HuH-7 (cell line): Measurements from ENCODE around the gene FATE1.
"Not testable (repeated sequence)": the region's sequence is repeated elsewhere in the genome, so short reads cannot be mapped to it uniquely, and the experiment has no call there.

Experiments
- DNase-seq: peaks from one replicate; pipeline ENCODE4 v3.0.0; 2011; ENCODE audit warnings: low spot score

The FATE1 gene, protein sequence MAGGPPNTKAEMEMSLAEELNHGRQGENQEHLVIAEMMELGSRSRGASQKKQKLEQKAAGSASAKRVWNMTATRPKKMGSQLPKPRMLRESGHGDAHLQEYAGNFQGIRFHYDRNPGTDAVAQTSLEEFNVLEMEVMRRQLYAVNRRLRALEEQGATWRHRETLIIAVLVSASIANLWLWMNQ

GRCh38 chrX:151715752-151716151 is at the start of gene FATE1:
Gene FATE1 (plus strand): TSS chrX:151716035. CDS start chrX:151716120, 85 bp downstream.
- DNase-seq, result no peak

DNA sequence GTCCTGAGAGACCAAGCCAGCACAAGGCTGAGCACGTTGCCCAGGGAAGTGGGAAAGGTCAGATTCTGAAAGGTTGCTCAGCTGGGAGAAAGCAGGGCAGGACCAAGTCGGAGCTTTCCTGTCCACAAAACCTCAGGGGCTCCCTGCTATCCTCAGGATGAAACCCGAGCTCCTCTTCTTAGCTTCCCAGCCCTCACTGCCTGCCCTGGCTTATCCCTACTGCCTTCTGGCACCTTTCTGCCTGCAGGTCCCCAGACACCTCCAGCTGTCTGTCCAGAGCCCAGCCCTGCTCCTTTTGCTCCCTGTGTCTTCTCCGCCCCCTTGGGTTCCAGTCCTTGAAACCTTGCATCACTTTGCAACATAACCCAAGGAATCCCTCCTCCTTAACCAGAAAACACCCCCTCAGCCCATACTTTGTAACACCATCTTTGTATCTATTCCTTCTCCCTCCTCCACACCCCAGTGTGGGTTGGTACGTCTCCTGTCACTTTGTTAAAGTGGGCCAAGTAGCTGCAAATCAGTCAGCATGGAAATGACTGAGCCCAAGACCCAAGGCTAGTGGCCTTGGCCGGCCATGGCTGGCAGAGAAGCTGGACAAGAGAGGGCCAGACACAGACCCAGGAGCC is 40.6 kb upstream of the FATE1 start:
- no peak for DNase-seq

DNA sequence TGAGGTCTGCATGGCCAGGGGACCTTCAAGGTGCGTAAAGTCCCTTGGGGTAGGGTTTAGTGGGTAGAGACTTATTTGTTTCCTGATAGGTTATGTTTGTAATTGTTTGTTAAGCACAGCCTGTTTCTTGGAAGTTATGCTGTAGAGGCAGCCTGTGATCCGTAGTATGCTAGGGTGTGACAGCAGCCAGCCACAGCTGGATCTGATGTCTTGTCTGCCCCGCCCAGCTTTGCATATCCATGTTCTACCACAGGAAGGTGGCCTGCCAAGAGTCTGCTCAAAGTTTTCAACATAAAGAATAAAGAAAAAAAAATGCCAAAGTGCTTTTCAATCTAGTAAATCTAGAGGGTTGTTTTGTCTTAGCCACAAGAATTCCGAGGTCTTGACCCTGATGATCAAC is 39.6 kb upstream of the FATE1 start:
- no peak for DNase-seq

- no peak for DNase-seq
Measured at GRCh38 chrX:151679798-151680402, 35.9 kb upstream of the FATE1 start.

GRCh38 chrX:151680805-151681204 is 35.0 kb upstream of the FATE1 start:
- peak; percentile 38 for DNase-seq

- no peak for DNase-seq
Measured at GRCh38 chrX:151687635-151688034, 28.2 kb upstream of the FATE1 start.

DNA sequence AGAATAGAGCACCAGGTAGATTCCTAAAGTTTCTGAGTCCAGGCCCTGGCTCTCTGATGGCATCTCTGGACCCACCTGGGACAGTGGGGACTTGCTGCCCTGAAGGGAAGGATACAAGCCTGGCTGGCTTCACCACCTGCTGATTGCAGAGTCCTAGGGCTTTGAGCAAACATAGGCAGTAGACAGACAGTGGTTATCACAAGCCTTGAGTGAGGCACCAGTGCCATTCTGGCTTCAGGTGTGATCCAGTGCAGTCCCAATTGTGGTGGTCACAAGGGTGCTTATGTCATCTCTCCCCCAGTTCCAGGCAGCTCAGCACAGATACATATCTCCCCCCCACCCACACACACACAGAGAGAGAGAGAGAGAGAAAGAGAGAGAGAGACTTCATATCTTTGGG is 27.1 kb upstream of the FATE1 start:
- DNase-seq, result no peak

DNA sequence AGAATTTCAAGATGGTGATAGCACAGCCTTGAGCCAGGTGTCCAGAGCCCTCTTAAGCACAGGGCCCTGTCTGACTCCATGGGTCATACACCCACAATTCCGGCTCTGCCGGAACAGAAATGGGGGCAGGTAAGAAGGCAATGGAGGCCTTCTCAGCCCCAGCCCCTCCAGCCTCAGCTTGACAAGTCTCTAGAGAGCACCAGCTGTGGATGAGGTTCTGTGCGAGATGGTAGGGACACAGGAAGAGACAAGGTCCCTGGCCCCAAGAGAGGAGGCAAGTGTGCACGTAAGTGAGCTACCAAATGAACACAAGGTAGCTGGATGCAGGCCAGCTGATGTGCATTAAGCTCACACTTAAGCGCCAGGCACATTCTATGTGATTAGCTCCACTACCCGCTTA is 23.0 kb upstream of the FATE1 start:
- DNase-seq, result no peak

- no peak for DNase-seq
Measured at GRCh38 chrX:151694121-151694520, 21.7 kb upstream of the FATE1 start.

- no peak for DNase-seq
Measured at GRCh38 chrX:151694661-151695582, 20.9 kb upstream of the FATE1 start, which contains the start of gene PRRG3. Gene PRRG3 (plus strand): TSS chrX:151695458. CDS start chrX:151698815, 3,357 bp downstream.

DNA sequence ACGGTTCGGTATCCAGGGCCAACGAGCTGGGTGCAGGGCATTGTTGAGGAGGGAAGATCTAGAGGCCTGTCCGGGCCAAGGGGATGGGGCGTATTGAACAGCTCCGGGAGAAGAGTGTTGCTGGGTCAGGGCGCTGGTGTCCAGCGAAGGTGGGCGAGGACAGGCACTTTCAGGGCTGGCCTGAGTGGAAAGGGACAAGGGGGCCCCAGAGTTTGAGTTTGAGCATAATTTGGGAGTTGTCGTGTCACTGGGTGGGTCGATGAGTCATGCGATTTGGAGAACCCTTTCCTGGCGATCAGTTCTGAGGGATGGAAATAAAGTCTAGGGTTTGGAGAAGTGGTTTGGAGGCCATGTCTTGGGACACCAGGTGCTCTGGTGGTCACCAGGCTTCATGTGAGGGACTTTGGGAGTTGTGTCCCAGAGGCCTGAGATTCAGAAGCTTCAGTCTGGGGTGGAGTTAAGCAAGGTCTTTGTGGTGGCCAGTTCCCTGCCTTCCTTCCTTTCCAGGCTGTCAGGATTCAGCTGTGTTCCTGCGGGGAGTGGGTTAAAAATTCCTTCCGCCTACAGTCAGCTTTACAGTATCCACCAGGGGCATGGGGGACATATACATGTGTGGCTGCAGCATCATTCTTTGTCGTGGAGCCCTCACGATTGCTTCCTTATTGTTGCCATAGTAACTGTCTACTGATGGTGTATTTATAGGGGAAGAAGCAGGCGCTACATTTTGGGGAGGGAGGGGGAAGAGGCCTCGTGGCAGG is 20.1 kb upstream of the FATE1 start:
- DNase-seq, result no peak

DNA sequence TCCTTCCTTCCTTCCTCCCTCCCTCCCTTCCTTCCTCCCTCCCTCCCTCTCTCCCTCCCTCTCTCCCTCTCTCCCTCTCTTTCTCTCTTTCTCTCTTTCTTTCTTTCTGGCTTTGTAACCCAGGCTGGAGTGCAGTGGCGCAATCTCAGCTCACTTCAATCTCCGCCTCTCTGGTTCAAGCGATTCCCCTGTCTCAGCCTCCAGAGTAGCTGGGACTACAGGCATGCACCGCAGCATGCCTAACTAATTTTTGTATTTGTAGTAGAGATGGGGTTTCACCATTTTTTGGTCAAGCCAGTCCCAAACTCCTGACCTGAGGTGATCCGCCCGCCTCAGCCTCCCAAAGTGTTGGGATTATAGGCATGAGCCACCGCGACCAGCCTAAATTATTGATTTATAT is 18.8 kb upstream of the FATE1 start:
- not testable (repeated sequence) for DNase-seq

DNA sequence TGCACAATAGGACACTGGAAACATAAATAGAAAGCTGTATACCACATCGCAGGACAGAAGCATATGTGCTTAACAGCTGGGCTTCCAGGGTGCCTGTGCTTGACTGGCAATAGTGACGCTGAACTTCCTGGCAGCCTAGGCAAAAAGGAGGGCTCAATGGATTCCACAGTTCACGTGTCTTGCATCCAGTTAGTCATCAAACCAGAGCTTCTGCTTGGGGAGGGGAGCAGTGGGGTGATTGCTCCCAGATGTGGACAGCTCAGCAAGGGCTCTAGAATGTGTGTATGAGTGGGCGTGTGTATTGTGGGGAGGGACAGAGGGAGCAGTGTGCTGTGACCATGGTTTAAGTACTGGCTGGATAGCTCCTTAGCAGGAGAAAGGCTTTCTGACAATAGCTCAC is 18.3 kb upstream of the FATE1 start:
- DNase-seq, result no peak

DNA sequence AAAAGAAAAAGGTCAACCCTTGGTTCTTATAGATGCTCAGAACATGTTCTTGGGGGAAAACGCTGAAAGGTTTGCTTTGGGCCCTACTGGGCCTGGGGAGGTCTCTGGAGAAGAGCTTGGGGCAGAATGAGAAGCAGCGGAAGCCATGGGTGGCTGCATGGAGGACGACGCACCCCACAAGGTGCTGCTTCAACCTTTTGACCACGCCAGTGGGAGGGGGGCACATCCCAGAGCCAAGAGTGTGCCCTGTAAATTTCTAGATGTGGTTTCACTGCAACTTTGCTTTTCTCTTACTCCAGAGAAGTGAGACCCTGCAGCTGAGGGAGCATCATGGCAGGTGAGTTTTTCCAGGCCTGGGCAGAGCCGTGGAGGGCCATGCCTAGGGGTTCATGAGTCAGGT is 17.4 kb upstream of the FATE1 start:
- DNase-seq, result no peak

DNA sequence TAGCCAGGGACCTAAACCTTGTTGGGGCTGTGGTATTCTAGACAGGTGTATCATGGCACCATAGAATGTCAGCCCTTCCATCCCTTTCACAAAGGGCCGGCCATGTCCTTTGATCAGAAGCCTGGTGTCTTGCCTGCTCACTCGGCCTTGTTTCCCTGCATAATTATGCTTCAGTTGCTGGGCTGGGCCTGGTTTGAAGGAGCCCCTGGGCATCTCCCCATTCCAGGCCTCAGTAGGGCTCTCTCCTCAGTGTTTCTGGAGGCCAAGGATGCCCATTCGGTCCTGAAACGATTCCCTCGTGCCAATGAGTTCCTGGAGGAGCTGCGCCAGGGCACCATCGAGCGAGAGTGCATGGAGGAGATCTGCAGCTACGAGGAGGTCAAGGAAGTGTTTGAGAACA is 16.1 kb upstream of the FATE1 start:
- no peak for DNase-seq

DNA sequence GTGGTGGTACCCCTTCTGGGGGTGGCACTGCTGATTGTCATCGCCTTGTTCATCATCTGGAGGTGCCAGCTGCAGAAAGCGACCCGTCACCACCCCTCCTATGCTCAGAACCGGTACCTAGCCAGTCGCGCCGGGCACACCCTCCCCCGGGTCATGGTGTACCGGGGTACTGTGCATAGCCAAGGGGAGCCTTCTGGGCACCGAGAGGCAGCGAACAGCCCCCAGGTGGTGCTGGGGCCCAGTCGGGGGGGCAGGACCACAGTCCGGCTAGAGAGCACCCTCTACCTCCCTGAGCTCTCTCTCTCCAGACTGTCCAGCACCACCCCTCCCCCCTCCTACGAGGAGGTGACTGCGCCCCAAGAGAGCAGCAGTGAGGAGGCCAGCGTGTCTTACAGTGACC is 15.3 kb upstream of the FATE1 start:
- no peak for DNase-seq

GRCh38 chrX:151701071-151701470 is 14.8 kb upstream of the FATE1 start:
- no peak for DNase-seq

GRCh38 chrX:151701531-151701930 is 14.3 kb upstream of the FATE1 start:
- DNase-seq, result no peak

DNA sequence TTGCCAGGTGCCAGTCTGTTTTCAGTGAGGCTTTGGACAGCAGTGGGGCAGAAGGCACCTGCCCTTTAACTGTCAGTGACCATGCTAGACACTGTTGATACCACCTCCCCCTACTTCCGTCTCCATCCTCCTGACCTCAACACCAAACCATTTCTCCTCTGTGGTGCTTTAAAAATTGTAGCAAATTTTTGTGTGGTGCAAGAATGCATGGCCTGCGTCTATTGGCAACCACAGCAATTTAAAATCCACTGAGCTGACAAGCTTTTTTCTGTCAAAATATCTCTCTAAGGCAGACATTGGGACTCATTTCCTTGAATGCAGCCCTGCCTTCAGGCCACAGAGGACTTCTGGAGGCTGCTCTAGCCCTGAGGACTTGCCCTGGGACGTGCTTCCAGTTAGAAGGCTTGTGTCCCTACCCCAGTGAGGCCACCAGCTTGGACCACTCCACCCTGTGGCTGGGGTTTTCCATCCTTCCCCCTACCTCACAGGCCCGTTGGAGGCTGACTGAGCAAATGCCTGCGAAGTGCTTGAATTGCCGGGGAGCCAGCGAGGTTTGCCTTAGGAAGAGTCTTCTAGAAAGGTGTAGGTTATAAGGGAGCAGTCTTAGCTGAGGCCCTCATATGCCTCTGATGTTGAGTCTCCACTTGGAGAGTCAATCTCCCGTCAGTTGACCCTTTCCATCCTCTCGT is 13.7 kb upstream of the FATE1 start:
- no peak for DNase-seq

DNA sequence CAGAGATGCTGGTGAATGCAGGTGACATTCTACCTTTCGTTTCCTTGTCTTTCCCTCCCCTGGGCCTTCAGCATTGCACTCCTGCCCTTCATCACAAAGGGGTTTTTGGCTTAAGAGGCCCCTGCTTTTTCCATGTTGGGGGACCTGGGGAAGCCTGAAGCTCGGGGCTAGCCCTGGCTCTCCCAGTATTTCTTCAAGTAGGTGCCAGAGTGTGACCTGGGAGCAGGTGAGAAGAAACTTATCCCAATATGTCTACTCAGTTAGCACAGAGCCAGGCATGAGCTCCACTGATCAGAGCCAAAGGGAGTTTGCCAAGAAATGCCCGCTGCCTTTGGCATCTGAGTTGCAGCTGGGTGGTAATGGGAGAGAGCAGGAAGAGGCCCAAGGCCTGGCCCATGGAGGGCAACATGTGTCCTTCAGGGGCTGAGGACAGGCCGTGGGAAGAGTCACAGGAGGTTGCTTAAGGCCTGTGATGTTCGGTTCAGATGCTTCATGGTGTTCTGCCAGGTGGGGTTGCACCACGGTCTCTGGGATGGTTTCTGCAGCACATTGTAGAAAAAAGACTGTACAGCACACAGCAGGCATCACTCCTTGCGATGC is 13.0 kb upstream of the FATE1 start:
- DNase-seq, result no peak

DNA sequence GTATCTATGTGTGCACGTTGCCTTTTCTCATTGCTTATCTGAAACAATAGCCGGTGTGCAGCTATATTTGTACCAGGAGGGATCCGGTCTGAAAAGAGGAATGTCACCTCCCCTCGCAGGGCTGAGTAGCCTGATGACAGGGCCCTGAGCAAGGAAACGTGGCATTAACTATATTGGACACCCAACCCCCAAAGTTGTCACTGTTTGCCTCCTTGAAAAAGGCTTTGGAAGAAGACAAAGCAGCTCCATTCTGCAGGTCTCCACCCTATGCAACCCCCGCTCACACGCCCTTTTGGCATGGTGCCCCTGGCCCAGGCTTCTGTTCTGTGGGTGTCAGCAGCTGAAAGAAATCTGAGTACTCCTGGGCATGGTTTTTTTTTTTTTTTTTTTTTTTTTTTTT is 12.3 kb upstream of the FATE1 start:
- no peak for DNase-seq
